GM19240 (cell line): ENCODE data around the gene MAGEB3.
"Not testable (repeated sequence)": the region's sequence is repeated elsewhere in the genome, so short reads cannot be mapped to it uniquely, and the experiment has no call there.

Experiments
- DNase-seq: peaks from one replicate; pipeline ENCODE4 v3.0.0; 2011; ENCODE audit warnings: low spot score; ENCODE audit not compliant: insufficient read length

MAGEB3 gene

DNA sequence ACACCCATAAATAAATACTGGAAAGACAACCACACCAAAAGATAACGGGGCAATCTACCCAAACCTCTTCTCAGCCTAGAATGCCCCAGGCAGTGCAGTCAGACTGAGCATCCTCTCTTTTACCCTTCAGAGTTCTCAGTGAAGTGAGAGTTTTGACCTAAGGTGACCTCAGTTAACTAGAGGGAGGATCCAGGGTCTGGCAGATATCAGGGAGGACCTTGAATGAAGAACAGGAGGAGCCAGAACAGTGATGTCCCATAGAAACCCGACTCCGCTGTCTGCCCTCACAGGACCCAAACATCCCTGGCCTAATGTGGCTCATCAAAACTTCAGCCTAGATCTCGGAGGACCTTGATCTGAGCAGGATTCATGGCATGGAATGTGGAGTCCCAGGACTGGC lies at the start of gene MAGEB3:
MAGEB3 (plus strand) TSS at position 263 of the 400 bp plus-strand sequence. CDS start 5,268 bp downstream, outside the sequence.
- no peak for DNase-seq

DNA sequence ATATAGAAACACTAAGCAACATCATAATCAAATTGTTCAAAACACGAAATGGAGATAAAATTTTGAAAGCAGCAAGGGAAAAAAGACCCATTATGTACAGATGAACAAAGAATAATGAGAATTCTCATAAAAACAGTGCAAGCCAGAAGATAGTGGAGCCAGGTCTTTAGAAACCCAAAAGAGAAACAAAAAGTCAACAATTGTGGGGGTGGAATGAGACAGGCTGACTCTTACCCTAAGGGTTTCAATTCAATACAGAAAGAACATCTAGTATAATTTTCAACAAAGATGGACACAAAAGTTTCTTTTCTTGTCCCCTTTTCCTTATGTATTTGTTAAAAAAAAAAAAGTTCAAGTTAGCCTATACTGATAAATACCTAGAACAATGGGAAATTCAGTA lies 49.1 kb upstream of the MAGEB3 start:
- no peak for DNase-seq

DNA sequence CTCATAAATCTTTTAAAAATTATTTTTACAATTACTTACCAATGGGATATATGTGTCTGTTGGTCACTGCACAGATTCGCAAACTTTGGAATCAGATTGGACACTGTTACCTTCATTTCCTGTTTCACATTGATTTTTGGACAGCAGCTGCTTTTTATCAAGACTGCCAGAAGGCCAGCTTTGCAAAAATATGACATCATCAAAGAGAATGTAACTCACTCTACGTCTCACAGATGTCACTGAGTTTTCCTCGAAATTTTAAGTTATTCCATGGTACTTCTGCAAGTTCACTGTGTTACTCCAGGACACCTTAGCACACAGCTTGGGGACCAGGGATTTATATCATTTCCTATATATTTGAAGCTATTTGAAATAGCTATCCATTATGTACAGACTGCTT lies 46.9 kb upstream of the MAGEB3 start:
- DNase-seq, result no peak

- DNase-seq, result no peak
These were observed 40.0 kb upstream of the MAGEB3 start for GRCh38 chrX:30190426-30190825.

DNA sequence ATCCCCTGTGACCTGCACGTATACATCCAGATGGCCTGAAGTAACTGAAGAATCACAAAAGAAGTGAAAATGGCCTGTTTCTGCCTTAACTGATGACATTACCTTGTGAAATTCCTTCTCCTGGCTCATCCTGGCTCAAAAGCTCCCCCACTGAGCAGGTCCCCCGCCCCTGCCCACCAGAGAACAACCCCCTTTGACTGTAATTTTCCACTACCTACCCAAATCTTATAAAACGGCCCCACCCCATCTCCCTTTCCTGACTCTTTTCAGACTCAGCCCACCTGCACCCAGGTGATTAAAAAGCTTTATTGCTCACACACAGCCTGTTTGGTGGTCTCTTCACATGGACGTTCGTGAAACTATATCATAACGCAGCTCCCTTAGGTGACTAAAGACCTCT lies 36.5 kb upstream of the MAGEB3 start:
- not testable (repeated sequence) for DNase-seq

GRCh38 chrX:30196322-30196721 lies 34.1 kb upstream of the MAGEB3 start:
- no peak for DNase-seq

GRCh38 chrX:30212172-30212571 lies 18.3 kb upstream of the MAGEB3 start:
- no peak for DNase-seq

GRCh38 chrX:30215357-30215843 lies 15.1 kb upstream of the MAGEB3 start, which contains the start of gene MAGEB2:
TSS of gene MAGEB2 (plus strand) at chrX:30215563. CDS start at chrX:30218581, 3,018 bp downstream.
- DNase-seq, result no peak

DNA sequence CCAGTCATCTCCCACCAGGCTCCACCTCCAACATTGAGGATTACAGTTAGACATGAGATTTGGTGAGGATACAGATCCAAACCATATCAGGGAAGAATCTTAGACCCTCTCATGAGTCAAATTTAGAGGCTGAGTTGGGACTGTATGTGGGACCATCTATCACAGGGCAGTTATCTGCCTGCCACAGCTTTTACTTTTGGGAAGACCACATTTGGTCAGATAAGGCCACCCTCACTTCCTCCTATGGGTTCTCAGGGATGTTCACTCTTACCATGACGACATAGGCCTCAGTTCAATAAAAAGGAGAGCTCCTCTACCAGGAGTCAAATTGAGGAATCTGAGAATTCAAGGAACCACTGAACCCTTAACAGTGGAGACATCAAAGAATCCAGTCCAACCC lies 13.0 kb upstream of the MAGEB3 start:
- DNase-seq, result no peak

- DNase-seq, result no peak
These were observed 11.1 kb upstream of the MAGEB3 start for GRCh38 chrX:30219372-30219771.

GRCh38 chrX:30220661-30221060 lies 9.8 kb upstream of the MAGEB3 start:
- no peak for DNase-seq

DNA sequence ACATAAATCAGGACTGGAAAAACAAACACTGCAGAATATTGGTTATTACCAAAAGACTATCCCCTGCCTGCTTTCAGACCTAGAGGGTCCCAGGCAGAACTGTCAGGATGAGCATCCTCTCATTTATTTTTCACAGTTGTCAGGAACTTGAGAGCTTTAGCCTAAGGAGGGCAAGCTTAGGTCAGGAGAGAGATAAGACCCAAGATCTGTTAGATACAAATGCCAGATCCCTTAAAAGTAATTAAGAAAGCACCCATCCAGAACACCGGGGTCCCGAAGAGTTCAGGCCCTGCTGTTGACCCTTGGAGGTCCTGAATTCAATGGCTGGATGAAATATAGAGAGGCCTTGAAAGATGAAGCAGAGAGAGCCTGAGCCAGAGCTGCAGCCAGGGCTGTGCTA lies 5.9 kb upstream of the MAGEB3 start:
- no peak for DNase-seq

- no peak for DNase-seq
These were observed 1.9 kb upstream of the MAGEB3 start for GRCh38 chrX:30228526-30228925.

DNA sequence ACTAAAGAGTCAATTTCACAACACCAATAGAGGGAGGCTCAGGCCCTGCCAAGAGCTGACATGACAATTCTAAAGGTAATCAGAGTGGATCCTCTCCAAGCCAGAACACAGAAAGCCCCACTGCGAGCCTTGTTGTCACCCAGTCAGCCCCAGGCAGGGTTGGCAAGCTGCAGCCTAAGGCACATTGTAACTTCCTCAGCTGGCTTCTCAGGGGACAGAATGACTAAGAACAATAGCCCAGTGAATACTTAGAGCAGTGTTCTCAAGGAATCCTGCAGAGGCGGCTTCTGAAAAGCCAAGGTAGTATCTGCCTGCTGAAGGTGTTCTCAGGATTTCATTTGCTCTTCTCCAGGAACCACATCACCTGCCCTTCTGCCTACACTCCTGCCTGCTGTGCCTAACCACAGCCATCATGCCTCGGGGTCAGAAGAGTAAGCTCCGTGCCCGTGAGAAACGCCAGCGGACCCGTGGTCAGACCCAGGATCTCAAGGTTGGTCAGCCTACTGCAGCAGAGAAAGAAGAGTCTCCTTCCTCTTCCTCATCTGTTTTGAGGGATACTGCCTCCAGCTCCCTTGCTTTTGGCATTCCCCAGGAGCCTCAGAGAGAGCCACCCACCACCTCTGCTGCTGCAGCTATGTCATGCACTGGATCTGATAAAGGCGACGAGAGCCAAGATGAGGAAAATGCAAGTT lies 11.4 kb downstream of the MAGEB3 start, which contains the start of gene MAGEB4:
MAGEB4 (plus strand) TSS at position 277 of the 692 bp plus-strand sequence; CDS start at position 413, 136 bp downstream.
- DNase-seq, result no peak

DNA sequence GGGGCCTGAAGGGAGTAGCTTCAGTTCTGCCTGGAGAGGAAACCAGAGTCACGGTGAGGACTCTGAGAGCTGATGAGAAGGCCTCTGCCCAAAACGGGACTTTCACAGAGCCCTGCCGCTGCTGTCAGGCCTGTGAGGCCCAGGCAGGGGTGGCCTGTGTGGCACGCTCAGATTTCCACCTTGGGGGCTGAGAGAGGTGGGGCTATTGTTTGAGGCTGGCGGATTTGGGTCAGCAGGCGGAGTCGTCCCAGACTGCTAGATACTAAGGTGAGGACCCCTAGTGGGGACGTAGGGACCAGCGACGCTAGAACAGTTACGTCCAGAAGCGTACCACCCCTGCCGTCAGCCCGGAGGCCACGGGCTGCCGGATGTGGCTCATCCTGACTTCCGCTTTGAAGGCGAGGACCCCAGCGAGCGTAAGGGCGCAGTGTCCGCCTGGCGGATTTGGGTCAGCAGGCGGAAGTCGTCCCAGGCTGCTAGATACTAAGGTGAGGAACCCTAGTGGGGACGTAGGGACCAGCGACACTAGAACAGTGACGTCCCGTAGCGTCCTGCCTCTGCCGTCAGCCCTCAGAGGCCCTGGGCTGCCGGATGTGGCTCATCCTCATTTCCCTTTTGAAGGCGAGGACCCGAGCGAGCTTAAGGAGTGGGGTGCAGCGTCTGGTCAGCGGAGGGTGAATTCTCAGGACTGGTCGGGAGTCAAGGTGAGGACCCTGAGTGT lies 16.5 kb downstream of the MAGEB3 start, which contains the start of gene MAGEB1:
MAGEB1 (plus strand) TSS at position 378 of the 721 bp plus-strand sequence. CDS start 3,348 bp downstream, outside the sequence.
- DNase-seq, result no peak

DNA sequence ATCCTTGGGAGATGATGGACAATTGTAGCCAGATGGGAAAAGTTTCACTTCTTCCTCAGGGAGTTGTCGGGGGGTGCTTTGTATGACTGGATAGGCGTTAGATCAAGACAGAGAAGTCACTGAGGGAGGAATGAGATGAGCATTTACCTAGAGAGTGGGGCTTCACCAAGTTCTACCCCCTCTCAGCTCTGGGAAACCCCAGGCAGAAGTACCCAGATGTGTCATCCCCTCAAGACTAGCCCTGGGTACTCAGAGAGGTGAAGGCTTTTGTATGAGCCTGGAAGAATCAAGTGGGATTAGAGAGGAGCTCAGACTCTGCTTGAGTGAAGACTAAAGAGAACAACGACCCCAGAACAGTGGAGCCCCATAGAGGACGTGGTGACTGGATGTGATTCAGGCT lies 18.4 kb downstream of the MAGEB3 start:
- no peak for DNase-seq

DNA sequence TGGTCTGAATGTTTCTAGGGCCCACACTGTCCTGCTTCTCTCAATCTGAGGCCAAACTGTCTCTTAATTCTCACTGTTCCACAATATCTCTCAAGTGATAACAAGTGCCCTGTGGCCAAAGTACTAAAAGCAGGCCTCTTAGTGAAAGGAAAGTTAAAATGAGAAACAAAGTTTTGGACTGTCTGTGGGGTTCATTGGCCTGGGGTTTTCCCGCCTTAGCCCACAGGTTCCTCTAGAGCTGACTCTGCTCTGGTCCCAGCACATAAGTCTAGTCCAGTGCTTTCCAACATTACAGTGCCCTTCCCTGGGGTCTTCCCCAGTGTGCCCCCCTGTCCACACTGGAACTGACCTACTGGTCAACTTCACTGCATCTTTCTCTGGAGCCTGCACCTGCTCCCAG lies 22.8 kb downstream of the MAGEB3 start:
- DNase-seq, result peak; percentile 2

DNA sequence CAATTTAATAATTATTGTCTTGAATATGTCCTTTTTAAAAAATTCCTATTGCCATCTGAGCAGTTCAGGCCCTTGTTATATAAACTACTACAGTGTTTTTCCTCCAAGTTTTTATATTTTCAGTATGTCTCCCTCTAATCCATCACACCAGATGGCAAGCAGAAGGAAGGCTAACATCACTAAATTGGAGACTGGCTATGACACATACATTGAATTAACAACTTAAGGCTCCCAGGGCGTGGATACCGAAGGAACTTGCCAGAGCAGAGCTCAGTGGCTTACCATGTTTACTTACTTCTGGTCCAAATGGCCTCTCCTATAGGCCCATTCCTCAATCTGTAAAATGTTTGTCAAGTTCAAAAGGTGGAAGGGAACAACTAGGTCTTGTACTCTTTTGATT lies 29.5 kb downstream of the MAGEB3 start:
- DNase-seq, result no peak

- DNase-seq, result no peak
These were observed 30.6 kb downstream of the MAGEB3 start for GRCh38 chrX:30261012-30261411.

GRCh38 chrX:30262763-30263162 lies 32.3 kb downstream of the MAGEB3 start:
- DNase-seq, result no peak

- no peak for DNase-seq
These were observed 40.2 kb downstream of the MAGEB3 start for GRCh38 chrX:30270639-30271038.

DNA sequence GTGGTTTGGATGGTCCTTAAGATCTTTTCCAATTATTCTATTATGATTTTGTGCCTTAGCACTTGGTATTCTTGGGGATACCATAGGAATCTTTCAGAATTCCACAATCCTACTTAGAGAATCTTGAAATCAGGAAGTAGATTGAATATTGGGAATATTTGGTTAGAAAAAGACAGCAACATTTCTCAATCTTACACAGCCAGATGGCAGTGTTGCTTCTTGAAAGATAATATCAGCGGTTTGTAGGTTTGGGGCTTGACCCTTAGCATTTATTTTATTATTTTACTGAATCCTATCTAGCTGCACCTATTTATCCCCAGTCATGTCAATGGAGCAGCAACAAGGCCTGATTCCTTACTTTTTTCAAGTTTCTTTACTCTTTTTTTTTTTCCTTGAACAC lies 45.0 kb downstream of the MAGEB3 start:
- DNase-seq, result no peak
